Measurements from ENCODE around the gene AP2A1. TPM values are rescaled to one million over a fixed set of nuclear protein-coding genes. Genes with fewer than 3 reads are reported as not detected.

The AP2A1 gene
- total and polyA plus RNA-seq, 9 of the 15 experiments (the other 6 are each of a cell fraction or from before 2014, with no cell fraction given), result 0.55 to 150 (median 31.9) TPM

DNA sequence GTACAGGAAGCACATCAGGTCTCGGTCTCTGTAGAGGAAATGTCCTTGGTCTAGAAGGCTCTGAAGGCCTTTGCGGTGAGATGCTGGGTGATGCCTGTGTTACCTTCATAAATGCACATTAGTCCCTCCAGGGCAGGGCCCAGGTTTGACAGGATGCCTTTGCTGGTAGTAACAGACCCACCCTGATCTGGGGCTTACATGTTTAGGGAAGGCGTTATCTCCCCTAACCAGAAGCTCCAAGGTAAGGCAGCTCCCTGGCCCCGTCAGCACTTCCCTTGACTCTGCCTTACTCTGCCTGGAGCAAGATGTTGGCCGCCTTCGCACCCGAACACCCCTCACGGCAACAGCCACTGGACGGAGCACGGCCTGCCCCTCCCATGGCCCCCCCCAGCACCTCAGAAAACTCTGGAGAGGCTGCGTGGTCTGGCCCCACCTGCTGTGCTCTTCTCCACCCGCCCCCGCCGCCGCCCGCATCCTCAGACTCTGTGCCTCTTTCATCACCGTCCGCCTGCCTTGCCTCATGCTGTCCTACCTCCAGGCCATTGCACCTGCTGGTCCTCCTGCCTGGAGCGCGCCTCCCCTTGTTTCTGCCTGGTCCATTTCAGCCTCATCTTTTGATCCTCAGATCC, 9.1 kb downstream of the AP2A1 start (continued):
- TF ChIP-seq, protein P1, sequence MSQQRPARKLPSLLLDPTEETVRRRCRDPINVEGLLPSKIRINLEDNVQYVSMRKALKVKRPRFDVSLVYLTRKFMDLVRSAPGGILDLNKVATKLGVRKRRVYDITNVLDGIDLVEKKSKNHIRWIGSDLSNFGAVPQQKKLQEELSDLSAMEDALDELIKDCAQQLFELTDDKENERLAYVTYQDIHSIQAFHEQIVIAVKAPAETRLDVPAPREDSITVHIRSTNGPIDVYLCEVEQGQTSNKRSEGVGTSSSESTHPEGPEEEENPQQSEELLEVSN (IDR thresholded peaks at IDR 0.05; ENCODE audit: borderline replicate concordance in 1 of 2, extremely low read depth in 1 of 2, insufficient read depth in 1 of 2, insufficient read length in 1 of 2, low read depth in 1 of 2, low read length in 1 of 2, poor library complexity in 1 of 2, severe bottlenecking in 1 of 2), result peak; percentile 55 to 57
- TF ChIP-seq, protein P2, sequence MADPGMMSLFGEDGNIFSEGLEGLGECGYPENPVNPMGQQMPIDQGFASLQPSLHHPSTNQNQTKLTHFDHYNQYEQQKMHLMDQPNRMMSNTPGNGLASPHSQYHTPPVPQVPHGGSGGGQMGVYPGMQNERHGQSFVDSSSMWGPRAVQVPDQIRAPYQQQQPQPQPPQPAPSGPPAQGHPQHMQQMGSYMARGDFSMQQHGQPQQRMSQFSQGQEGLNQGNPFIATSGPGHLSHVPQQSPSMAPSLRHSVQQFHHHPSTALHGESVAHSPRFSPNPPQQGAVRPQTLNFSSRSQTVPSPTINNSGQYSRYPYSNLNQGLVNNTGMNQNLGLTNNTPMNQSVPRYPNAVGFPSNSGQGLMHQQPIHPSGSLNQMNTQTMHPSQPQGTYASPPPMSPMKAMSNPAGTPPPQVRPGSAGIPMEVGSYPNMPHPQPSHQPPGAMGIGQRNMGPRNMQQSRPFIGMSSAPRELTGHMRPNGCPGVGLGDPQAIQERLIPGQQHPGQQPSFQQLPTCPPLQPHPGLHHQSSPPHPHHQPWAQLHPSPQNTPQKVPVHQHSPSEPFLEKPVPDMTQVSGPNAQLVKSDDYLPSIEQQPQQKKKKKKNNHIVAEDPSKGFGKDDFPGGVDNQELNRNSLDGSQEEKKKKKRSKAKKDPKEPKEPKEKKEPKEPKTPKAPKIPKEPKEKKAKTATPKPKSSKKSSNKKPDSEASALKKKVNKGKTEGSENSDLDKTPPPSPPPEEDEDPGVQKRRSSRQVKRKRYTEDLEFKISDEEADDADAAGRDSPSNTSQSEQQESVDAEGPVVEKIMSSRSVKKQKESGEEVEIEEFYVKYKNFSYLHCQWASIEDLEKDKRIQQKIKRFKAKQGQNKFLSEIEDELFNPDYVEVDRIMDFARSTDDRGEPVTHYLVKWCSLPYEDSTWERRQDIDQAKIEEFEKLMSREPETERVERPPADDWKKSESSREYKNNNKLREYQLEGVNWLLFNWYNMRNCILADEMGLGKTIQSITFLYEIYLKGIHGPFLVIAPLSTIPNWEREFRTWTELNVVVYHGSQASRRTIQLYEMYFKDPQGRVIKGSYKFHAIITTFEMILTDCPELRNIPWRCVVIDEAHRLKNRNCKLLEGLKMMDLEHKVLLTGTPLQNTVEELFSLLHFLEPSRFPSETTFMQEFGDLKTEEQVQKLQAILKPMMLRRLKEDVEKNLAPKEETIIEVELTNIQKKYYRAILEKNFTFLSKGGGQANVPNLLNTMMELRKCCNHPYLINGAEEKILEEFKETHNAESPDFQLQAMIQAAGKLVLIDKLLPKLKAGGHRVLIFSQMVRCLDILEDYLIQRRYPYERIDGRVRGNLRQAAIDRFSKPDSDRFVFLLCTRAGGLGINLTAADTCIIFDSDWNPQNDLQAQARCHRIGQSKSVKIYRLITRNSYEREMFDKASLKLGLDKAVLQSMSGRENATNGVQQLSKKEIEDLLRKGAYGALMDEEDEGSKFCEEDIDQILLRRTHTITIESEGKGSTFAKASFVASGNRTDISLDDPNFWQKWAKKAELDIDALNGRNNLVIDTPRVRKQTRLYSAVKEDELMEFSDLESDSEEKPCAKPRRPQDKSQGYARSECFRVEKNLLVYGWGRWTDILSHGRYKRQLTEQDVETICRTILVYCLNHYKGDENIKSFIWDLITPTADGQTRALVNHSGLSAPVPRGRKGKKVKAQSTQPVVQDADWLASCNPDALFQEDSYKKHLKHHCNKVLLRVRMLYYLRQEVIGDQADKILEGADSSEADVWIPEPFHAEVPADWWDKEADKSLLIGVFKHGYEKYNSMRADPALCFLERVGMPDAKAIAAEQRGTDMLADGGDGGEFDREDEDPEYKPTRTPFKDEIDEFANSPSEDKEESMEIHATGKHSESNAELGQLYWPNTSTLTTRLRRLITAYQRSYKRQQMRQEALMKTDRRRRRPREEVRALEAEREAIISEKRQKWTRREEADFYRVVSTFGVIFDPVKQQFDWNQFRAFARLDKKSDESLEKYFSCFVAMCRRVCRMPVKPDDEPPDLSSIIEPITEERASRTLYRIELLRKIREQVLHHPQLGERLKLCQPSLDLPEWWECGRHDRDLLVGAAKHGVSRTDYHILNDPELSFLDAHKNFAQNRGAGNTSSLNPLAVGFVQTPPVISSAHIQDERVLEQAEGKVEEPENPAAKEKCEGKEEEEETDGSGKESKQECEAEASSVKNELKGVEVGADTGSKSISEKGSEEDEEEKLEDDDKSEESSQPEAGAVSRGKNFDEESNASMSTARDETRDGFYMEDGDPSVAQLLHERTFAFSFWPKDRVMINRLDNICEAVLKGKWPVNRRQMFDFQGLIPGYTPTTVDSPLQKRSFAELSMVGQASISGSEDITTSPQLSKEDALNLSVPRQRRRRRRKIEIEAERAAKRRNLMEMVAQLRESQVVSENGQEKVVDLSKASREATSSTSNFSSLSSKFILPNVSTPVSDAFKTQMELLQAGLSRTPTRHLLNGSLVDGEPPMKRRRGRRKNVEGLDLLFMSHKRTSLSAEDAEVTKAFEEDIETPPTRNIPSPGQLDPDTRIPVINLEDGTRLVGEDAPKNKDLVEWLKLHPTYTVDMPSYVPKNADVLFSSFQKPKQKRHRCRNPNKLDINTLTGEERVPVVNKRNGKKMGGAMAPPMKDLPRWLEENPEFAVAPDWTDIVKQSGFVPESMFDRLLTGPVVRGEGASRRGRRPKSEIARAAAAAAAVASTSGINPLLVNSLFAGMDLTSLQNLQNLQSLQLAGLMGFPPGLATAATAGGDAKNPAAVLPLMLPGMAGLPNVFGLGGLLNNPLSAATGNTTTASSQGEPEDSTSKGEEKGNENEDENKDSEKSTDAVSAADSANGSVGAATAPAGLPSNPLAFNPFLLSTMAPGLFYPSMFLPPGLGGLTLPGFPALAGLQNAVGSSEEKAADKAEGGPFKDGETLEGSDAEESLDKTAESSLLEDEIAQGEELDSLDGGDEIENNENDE (IDR thresholded peaks at IDR 0.05; ENCODE audit: low read depth, low read length), result no peak
- TF ChIP-seq, protein P3, sequence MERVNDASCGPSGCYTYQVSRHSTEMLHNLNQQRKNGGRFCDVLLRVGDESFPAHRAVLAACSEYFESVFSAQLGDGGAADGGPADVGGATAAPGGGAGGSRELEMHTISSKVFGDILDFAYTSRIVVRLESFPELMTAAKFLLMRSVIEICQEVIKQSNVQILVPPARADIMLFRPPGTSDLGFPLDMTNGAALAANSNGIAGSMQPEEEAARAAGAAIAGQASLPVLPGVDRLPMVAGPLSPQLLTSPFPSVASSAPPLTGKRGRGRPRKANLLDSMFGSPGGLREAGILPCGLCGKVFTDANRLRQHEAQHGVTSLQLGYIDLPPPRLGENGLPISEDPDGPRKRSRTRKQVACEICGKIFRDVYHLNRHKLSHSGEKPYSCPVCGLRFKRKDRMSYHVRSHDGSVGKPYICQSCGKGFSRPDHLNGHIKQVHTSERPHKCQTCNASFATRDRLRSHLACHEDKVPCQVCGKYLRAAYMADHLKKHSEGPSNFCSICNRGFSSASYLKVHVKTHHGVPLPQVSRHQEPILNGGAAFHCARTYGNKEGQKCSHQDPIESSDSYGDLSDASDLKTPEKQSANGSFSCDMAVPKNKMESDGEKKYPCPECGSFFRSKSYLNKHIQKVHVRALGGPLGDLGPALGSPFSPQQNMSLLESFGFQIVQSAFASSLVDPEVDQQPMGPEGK (CRISPR knock-in tag; IDR thresholded peaks at IDR 0.05; ENCODE audit: borderline replicate concordance), result no peak
- TF ChIP-seq MECOM (CRISPR knock-in tag; IDR thresholded peaks at IDR 0.05) (no peak), ERF (CRISPR knock-in tag; IDR thresholded peaks at IDR 0.05) (no peak), ZNF77 (CRISPR knock-in tag; IDR thresholded peaks at IDR 0.05) (no peak), LARP7 (IDR thresholded peaks at IDR 0.05) (no peak), ZNF239 (CRISPR knock-in tag; IDR thresholded peaks at IDR 0.05) (no peak), CCAR2 (IDR thresholded peaks at IDR 0.05; ENCODE audit: low read depth, low read length) (no peak), EP300 (IDR thresholded peaks at IDR 0.05; ENCODE audit: low read length) (peak; percentile 75)
- TF ChIP-seq, protein P4, sequence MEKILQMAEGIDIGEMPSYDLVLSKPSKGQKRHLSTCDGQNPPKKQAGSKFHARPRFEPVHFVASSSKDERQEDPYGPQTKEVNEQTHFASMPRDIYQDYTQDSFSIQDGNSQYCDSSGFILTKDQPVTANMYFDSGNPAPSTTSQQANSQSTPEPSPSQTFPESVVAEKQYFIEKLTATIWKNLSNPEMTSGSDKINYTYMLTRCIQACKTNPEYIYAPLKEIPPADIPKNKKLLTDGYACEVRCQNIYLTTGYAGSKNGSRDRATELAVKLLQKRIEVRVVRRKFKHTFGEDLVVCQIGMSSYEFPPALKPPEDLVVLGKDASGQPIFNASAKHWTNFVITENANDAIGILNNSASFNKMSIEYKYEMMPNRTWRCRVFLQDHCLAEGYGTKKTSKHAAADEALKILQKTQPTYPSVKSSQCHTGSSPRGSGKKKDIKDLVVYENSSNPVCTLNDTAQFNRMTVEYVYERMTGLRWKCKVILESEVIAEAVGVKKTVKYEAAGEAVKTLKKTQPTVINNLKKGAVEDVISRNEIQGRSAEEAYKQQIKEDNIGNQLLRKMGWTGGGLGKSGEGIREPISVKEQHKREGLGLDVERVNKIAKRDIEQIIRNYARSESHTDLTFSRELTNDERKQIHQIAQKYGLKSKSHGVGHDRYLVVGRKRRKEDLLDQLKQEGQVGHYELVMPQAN (IDR thresholded peaks at IDR 0.05; ENCODE audit: borderline replicate concordance), result no peak
